BLaER1 (cell line): Measurements from ENCODE around the gene TOM1.

Experiments
- H3K27ac ChIP-seq: shearing (Covaris generic); formaldehyde crosslinking; 2 replicates; pipeline ENCODE4 v1.8.1; 2022
- H3K27me3 ChIP-seq: shearing (Covaris generic); formaldehyde crosslinking; 2 replicates; pipeline ENCODE4 v1.8.1; 2022
- H3K36me3 ChIP-seq: shearing (Covaris generic); formaldehyde crosslinking; 2 replicates; pipeline ENCODE4 v1.8.1; 2022
- H3K4me1 ChIP-seq: shearing (Covaris generic); formaldehyde crosslinking; 2 replicates; pipeline ENCODE4 v1.8.1; 2022
- H3K4me2 ChIP-seq: shearing (Covaris generic); formaldehyde crosslinking; 2 replicates; pipeline ENCODE4 v1.8.1; 2022
- H3K4me3 ChIP-seq: shearing (Covaris generic); formaldehyde crosslinking; 2 replicates; pipeline ENCODE4 v1.8.1; 2022
- H3K9ac ChIP-seq: shearing (Covaris generic); formaldehyde crosslinking; 2 replicates; pipeline ENCODE4 v1.8.1; 2022
- H3K9me3 ChIP-seq: shearing (Covaris generic); formaldehyde crosslinking; 2 replicates; pipeline ENCODE4 v1.8.1; 2022
- H4K20me1 ChIP-seq: shearing (Covaris generic); formaldehyde crosslinking; 2 replicates; pipeline ENCODE4 v1.8.1; 2022
- Cebpa-rat ChIP-seq: shearing (Covaris generic); IDR thresholded peaks from 2 replicates; pipeline ENCODE4 v1.8.1; 2022

The TOM1 gene

GRCh38 chr22:35313311-35314121 lies 13.8 kb downstream of the TOM1 start:
- peak overlapping the region; percentile 5 for H3K27ac ChIP-seq
- peak overlapping the region; percentile 75 for H3K4me2 ChIP-seq

DNA sequence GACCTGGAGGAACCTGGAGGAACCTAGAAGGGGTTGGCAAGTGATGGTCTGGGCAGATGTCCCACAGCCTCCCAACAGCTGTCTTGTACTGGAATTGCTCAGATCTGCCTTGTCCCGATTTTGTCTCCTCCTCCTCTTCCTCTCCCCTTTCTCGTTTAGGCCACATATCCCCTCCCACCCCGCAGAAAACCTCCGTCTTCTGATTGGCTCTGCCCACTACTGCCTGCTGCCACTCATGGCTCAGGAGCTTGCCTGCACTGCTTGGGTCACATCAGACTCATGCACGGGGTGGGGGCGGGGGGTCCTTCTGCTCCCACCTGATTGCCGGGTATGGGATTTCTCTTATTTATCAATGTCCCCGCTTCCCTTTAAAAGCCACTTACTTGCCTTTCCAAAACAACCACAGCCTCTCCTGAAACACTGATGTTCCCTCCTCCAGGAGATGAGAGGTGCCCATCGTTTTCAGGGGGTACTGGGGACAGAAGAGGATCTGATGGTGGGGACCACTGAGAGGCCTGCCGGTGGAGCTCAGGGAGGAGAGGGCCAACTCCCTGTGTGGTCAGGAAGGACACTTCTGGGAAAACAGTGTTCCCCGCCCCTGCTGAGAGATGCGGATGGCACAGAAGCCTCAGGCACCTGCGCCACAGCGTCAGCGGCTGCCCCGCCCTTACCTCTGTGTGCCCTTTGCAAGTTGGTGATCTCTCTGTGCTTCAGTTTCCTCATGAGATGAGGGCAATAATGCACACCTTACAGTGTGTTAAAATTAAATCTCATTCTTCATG lies 14.7 kb downstream of the TOM1 start:
- H3K36me3 ChIP-seq: peaks cover 26% of the 10 kb centered on the region
- H3K4me3 ChIP-seq: no peak overlapping the region
- H3K9me3 ChIP-seq: no peaks in the 10 kb centered on the region
- peak overlapping the region; percentile 27; the same call in 1 of the 2 replicates for H3K9ac ChIP-seq
- no peaks in the 10 kb centered on the region for H3K27me3 ChIP-seq
- H3K27ac ChIP-seq: peak overlapping the region; percentile 9; the same call in 1 of the 2 replicates
- no peak for TF ChIP-seq Cebpa-rat
- H4K20me1 ChIP-seq: peaks cover 66% of the 10 kb centered on the region
- peak overlapping the region; percentile 75 for H3K4me2 ChIP-seq
- peaks cover 62% of the 10 kb centered on the region for H3K4me1 ChIP-seq

More at GRCh38 chr22:35313311-35314121, 13.8 kb downstream of the TOM1 start:
- H4K20me1 ChIP-seq: peaks cover 74% of the 10 kb centered on the region
- no peaks in the 10 kb centered on the region for H3K9me3 ChIP-seq
- H3K36me3 ChIP-seq: peaks cover 18% of the 10 kb centered on the region
- no peak overlapping the region for H3K4me3 ChIP-seq
- H3K9ac ChIP-seq: peak overlapping the region; percentile 27; the same call in 1 of the 2 replicates
- H3K4me1 ChIP-seq: peaks cover 71% of the 10 kb centered on the region
- TF ChIP-seq Cebpa-rat: no peak
- no peaks in the 10 kb centered on the region for H3K27me3 ChIP-seq

DNA sequence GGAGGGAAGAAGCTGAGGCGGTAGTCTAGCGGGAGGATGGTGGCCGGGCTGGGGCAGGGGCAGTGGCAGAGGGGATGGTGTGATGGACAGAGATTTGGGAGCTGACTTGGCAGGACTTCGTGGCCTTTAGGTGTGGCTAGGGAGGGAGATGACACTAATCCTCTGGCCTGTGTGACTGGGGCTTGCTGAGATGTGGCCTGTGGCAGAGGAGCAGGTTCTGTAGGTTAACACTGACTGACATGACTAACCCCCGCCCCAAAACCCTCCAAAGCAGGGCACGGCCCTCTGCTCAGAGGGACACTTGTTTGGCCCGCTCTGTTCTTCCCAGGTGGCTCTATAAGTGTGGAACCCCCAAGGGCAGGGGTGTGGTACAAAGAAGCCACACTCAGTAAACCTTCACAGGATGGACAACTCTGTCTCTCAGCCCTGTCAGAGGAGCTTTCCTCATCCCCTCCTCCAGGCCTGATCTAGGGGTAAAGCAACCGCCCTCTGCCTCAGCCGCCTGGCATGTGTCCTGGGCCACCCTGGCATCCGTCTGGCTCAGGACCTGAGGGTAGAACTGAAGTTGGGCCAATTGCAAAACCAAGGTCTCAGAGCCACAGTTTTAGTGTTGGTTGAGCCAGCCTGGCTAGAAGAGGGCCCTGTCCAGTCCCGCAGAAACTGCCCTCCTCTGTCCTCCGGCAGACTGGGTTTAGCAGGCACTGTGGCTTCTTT lies 15.6 kb downstream of the TOM1 start:
- Histone ChIP-seq H3K27me3 (no peaks in the 10 kb centered on the region), H3K9me3 (no peaks in the 10 kb centered on the region), H3K36me3 (peaks cover 36% of the 10 kb centered on the region), H3K27ac (no peak overlapping the region), H4K20me1 (peaks cover 66% of the 10 kb centered on the region), H3K4me3 (no peak overlapping the region), H3K9ac (no peak overlapping the region), H3K4me1 (peaks cover 53% of the 10 kb centered on the region), H3K4me2 (peak overlapping the region; percentile 75; the same call in 1 of the 2 replicates)
- no peak for TF ChIP-seq Cebpa-rat

DNA sequence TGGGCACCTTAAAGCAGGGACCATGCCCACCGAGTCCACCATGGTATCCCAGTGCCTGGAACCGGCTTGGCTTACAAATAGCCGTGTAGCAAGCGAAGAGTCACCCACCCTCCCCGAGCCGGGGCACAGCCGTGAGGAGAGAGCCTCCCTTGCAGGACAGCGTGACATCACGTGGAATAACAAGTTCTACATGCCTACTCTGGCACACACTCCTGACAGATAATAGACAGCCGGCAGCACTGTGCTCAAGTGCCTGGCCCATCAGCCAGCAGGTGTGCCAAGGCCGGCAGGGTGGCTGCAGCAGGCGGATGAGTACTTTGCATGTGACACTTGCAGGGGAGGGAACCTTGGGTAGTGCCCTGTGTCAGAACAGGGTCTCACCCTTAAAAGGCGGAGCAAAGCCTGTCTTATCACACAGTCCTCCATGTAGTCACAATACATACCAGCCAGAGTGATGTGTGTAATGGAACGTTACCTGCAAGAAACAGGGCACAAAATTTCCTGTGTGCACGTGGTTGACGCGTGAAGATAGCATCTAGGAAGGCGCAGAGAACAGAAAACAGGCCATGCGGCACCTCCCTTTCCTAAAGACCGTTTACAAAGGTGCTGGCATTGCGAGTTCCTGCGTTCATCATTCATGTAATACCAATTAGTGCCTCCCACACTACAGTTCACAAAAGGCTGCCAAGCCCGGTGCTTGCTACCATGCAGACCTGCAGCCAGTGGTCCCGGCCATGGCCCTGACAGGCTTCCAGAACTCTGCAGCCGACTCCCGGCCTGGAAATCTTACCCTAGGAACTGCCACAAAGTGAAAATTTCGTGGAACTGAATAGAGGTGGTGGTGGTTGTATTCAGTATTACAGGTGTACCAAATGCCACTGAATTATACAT lies 16.4 kb downstream of the TOM1 start:
- H4K20me1 ChIP-seq: peaks cover 58% of the 10 kb centered on the region
- peaks cover 42% of the 10 kb centered on the region for H3K36me3 ChIP-seq
- TF ChIP-seq Cebpa-rat: no peak
- no peaks in the 10 kb centered on the region for H3K27me3 ChIP-seq
- no peaks in the 10 kb centered on the region for H3K9me3 ChIP-seq
- H3K4me1 ChIP-seq: peaks cover 45% of the 10 kb centered on the region
- H3K9ac ChIP-seq: no peak overlapping the region
- no peak overlapping the region for H3K27ac ChIP-seq
- no peak overlapping the region for H3K4me3 ChIP-seq
- H3K4me2 ChIP-seq: no peak overlapping the region

GRCh38 chr22:35316751-35317150 lies 17.1 kb downstream of the TOM1 start:
- Histone ChIP-seq H3K9ac (no peak overlapping the region), H3K27ac (no peak overlapping the region), H3K27me3 (no peaks in the 10 kb centered on the region), H3K9me3 (no peaks in the 10 kb centered on the region), H3K4me1 (peaks cover 38% of the 10 kb centered on the region), H4K20me1 (peaks cover 52% of the 10 kb centered on the region), H3K4me3 (no peak overlapping the region), H3K4me2 (no peak overlapping the region), H3K36me3 (peaks cover 48% of the 10 kb centered on the region)
- no peak for TF ChIP-seq Cebpa-rat

- no peaks in the 10 kb centered on the region for H3K9me3 ChIP-seq
- no peak overlapping the region for H3K9ac ChIP-seq
- H3K36me3 ChIP-seq: peaks cover 59% of the 10 kb centered on the region
- H3K4me3 ChIP-seq: no peak overlapping the region
- H3K27me3 ChIP-seq: no peaks in the 10 kb centered on the region
- TF ChIP-seq Cebpa-rat: no peak
- H3K4me2 ChIP-seq: no peak overlapping the region
- H3K27ac ChIP-seq: no peak overlapping the region
- H3K4me1 ChIP-seq: peaks cover 28% of the 10 kb centered on the region
- H4K20me1 ChIP-seq: peaks cover 41% of the 10 kb centered on the region
These were observed 18.1 kb downstream of the TOM1 start for GRCh38 chr22:35317680-35318290.

DNA sequence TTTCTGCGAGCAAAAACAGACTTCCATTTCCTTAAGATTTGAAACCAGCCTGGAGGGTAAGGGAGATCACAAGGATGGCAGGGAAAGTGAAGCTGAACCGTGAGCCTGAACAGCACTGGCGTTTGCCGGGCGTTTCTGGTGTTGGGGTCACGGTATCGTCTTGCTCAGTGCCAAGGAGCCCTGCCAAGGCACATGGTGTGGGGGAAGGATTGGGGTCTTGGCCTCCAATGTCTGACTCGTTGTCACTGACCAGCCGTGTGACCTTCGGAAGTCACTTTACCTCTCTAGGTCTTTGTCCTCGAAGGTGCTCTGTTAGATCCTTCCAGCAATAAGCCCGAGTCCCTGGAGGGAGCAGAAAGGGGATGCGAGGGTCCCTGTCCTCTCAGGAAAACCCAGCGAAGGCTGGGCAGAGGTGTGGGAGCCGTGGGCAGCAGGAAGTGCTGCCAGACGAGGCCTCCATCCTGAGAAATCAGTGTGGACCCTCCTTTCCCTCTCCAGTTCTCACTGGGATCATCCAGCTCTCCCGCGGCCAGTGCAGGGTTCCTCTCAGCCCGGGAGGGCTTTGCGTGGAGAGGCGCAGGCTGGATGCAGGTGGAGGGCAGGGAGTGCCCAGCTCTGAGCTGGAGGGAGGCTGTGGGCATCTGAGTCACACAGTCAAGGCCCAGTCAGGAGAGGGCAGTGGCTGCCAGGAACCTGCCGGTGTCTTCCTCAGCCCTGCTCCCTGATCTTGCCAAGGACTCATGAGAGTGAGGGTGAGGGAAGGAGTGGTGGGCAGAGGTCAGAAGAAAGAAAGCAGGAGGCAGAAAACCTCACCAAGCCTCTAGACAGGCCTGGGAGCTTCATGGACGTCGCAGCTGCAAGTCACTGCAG lies 18.9 kb downstream of the TOM1 start:
- peaks cover 67% of the 10 kb centered on the region for H3K36me3 ChIP-seq
- H4K20me1 ChIP-seq: peaks cover 33% of the 10 kb centered on the region
- peaks cover 20% of the 10 kb centered on the region for H3K4me1 ChIP-seq
- TF ChIP-seq Cebpa-rat: no peak
- H3K4me3 ChIP-seq: no peak overlapping the region
- H3K27ac ChIP-seq: no peak overlapping the region
- H3K27me3 ChIP-seq: no peaks in the 10 kb centered on the region
- H3K9me3 ChIP-seq: no peaks in the 10 kb centered on the region
- H3K4me2 ChIP-seq: no peak overlapping the region
- H3K9ac ChIP-seq: no peak overlapping the region
